GM15510 (cell line): Measurements from ENCODE around the gene FAM53B.

Experiments used
- POLR2A ChIP-seq: IDR thresholded peaks from 3 replicates; pipeline ENCODE4 v1.6.1; 2011; ENCODE audit warnings: borderline replicate concordance; ENCODE audit not compliant: insufficient read length; ENCODE audit errors: extremely low read depth

Gene FAM53B

DNA sequence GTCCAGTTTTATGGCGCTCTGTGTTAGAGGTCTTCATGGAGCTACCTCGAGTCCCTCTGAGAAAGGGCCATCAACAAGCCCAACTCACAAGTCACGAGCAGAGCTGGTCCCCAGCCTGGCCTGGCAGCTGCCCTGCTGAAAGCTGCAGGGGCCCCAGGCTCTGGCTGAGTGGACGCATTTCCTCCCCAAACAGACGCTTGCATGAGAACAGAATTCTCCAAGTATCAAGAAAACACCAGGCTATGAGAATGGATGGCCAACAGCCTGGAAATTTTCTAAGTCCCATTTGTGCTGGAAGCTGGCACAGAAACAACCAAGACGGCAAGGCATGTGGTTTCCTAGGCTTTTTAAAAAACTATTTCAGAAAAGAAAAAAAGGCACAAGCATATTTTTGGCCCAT, 114.8 kb downstream of the FAM53B start:
- TF ChIP-seq POLR2A, result no peak

- no peak for TF ChIP-seq POLR2A
These were observed 115.5 kb downstream of the FAM53B start for GRCh38 chr10:124628676-124629021.

- no peak for TF ChIP-seq POLR2A
These were observed 116.1 kb downstream of the FAM53B start for GRCh38 chr10:124627866-124628675.

DNA sequence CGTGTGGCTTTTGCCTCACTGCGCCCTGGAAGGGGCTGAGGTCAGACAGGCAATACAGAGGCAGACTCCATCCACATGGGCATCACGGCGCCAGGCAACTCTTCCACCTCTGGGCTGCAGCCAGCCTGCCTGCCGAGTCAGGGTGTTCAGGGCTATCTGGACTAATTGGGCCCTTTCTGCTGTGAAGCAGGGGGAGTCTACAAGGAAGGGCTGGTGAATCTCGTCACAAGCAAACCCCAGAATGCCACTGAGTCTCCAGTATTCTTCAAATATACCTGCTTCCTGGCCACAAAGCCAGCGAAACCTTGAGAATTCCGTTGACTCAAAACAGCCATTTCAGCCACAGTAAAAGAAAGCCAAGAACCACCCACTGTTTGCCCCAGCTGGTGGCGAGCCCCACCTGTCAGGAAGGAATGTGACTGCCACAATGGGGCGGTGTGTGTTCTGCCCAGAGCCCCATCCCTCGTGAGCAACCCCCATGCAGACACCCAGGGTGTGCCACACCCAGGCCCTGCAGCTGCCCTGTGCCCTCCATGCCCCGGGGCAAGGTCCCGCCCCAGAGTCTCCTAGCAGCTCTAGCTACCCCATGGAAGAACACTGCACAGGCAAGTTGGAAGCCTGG, 117.3 kb downstream of the FAM53B start:
- TF ChIP-seq POLR2A, result no peak

GRCh38 chr10:124625831-124626238, 118.3 kb downstream of the FAM53B start:
- no peak for TF ChIP-seq POLR2A

DNA sequence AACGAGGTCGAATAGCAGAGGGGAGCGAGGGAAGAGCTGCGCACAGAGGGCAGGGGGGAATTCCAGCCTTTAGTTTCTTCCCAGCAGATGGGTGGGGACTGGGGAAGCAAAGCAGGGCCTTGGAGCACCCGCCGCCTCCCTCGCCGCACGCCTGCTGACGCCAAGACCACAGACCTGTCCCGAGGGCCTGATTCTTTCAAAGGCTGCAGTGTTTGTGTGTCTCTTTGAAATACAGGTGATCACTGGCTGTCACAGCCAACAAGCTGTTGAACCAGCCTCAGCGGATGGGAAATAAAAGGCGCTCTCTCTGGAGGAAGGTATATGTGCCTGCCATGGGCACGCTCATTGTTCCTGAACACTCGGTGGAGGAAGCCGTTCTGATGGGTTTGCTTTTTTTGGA, 119.3 kb downstream of the FAM53B start:
- no peak for TF ChIP-seq POLR2A

- no peak for TF ChIP-seq POLR2A
These were observed 119.7 kb downstream of the FAM53B start for GRCh38 chr10:124624466-124624865.

GRCh38 chr10:124624006-124624405, 120.2 kb downstream of the FAM53B start:
- TF ChIP-seq POLR2A, result no peak

- TF ChIP-seq POLR2A, result no peak
These were observed 121.2 kb downstream of the FAM53B start for GRCh38 chr10:124622866-124623536.

DNA sequence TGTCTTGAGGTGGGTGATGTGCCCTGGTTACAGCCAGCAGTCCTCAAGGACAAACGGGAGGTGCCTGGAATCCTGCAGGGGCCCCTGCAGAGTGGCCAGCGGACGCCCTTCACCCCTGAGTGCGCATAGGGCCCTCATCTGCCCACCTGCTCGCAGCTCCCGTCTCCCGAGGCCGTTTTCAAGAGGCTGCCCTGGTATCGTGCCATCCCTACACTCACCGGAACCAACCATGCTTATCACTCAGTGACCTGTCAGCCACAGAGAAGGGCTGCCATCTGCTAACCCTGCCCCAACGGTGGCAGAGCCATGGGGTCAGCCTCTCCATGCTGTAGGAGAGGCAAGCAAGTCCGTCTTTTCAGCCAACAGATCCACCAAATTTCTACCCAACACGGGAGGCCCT, 122.0 kb downstream of the FAM53B start:
- TF ChIP-seq POLR2A, result no peak

DNA sequence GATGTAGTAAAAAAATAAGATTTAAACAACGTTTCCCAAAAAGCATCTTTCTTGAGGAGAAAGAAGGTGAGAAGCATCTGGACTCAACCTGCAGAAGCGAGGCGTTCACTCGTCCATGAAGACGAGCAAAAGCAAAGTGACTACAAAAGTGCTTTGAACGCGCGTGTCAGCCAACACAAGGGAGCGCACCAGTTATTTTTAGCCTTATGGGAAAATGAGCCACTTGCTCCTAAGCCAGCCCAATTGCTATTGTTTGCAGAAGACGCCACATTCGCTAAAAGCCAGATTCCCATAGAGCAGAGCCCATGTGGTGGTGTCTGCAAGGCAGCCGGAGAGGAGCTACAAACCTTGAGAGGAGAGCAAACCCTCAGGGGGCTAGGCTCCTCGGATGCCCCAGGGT, 122.5 kb downstream of the FAM53B start:
- TF ChIP-seq POLR2A, result no peak

DNA sequence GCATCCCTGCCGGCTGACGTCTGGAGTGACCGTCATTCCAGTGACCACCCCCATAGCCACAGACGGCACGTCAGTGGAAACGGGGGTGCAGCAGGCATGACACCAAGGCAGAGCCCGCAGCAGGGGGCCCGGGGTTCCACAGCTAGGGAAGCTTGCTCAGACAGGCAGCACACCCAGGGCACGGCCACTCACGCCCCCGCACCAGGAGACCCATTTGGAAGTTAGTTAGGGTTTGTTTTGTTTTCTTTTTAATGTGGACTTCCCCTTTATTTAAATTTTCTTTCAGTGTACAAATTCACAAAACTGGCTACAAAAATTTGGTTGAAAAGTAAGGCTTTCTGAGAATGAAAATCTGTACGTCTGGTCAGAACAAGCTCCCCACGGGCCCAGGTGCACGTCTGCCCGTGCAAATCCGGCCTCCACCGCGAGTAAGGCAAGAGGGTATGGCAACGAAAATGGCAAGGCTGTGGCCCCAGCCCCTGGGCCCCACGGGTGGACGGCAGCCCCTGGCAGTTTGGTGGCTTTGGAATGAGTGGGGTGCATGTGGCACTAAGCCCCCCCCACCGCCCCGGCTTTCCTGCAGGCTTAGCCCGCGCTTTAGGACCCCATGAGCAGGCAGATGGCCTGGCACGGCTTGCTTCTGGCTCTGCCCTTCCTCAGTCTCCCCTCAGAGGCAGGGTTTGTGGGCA, 124.2 kb downstream of the FAM53B start:
- no peak for TF ChIP-seq POLR2A

DNA sequence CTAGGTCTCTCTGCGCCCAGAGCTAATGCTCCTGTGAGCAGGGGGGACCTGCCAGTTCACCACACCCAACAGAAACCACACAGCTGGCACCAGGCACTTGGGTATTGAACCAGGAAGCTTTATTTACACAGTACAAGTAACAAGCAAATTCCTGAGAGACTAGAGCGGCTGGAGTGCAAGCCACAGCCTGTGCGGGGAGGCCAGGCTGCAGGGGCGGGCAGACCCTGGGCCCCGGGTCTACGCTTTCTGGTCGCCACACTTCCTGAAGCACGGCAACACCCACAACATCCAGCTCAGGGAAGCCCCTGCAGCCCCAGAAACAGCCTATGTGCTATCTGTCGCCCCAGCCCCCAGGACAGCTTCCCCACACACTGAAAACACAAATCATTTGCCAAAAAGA, 125.0 kb downstream of the FAM53B start:
- no peak for TF ChIP-seq POLR2A

GRCh38 chr10:124618470-124619073, 125.6 kb downstream of the FAM53B start:
- no peak for TF ChIP-seq POLR2A

- TF ChIP-seq POLR2A, result no peak
These were observed 127.4 kb downstream of the FAM53B start for GRCh38 chr10:124616836-124617130.
